CD4-positive, alpha-beta T cell treated with Interleukin-10 for 1 hour (primary cell): ENCODE measurements around the gene DERA.

ENCODE experiments used
- DNase-seq: peaks from one replicate; pipeline ENCODE4 v3.0.0-alpha.2; 2020

The DERA gene

GRCh38 chr12:16086462-16086861 is 175.3 kb downstream of the DERA start:
- no peak for DNase-seq

GRCh38 chr12:16086942-16087341 is 175.8 kb downstream of the DERA start:
- DNase-seq, result no peak
